Esophagus muscularis mucosa (tissue), 3 donors: ENCODE measurements around the gene MXI1.

Experiments
- EP300 ChIP-seq: sonication (generic); formaldehyde crosslinking; IDR thresholded peaks from one replicate; pipeline ENCODE4 v1.6.1; 2017; ENCODE audit warnings: antibody characterized with exemption
- POLR2A ChIP-seq: fragments of 450-650 bp; IDR thresholded peaks from one replicate; pipeline ENCODE4 v1.6.1; 2017; ENCODE audit warnings: antibody characterized with exemption, moderate library complexity, mild to moderate bottlenecking, low read depth
- POLR2AphosphoS5 ChIP-seq, 2 donors: sonication (generic); formaldehyde crosslinking; IDR thresholded peaks; one replicate each; pipeline ENCODE4 v1.6.1; 2017; ENCODE audit warnings: antibody characterized with exemption in 2 of 2

GRCh38 chr10:110300486-110300986, 93.1 kb downstream of the MXI1 start:
- TF ChIP-seq EP300 (no peak), POLR2AphosphoS5 (IDR thresholded peaks at IDR 0.05) (no peak), POLR2A (no peak)
